Mesenchymal stem cell (in vitro differentiated cells and primary cell): ENCODE measurements around the gene BARHL2.

Experiments
- DNase-seq: peaks from one replicate; pipeline ENCODE4 v3.0.0-alpha.2; 2013
- H2AFZ ChIP-seq: one replicate; pipeline ENCODE4 v1.6.1; 2013; ENCODE audit warnings: low read depth, mild to moderate bottlenecking, control low read depth, inconsistent platforms, low read length, moderate library complexity
- H2AK5ac ChIP-seq: 2 replicates; pipeline ENCODE4 v1.6.1; 2013; ENCODE audit warnings: low read length, moderate library complexity, mild to moderate bottlenecking, inconsistent platforms; ENCODE audit not compliant: severe bottlenecking
- H2BK120ac ChIP-seq: one replicate; pipeline ENCODE4 v1.6.1; 2013; ENCODE audit warnings: low read depth, mild to moderate bottlenecking, inconsistent platforms, low read length, moderate library complexity
- H2BK12ac ChIP-seq, 2 experiments: one replicate each; pipeline ENCODE4 v1.6.1; 2013; ENCODE audit warnings: inconsistent platforms in 2 of 2, low read length in 2 of 2, mild to moderate bottlenecking in 2 of 2, moderate library complexity in 2 of 2, control low read depth in 1 of 2
- H2BK15ac ChIP-seq: one replicate; pipeline ENCODE4 v1.6.1; 2013; ENCODE audit warnings: mild to moderate bottlenecking, low read depth, inconsistent platforms; ENCODE audit not compliant: poor library complexity, severe bottlenecking
- H2BK5ac ChIP-seq: 2 replicates; pipeline ENCODE4 v1.6.1; 2013; ENCODE audit warnings: low read depth, mild to moderate bottlenecking, low read length, control low read depth, inconsistent platforms; ENCODE audit not compliant: poor library complexity, severe bottlenecking
- H3K14ac ChIP-seq, 2 experiments: one replicate each; pipeline ENCODE4 v1.6.1; 2013; ENCODE audit warnings: inconsistent platforms in 2 of 2, low read length in 2 of 2, control low read depth in 1 of 2, mild to moderate bottlenecking in 1 of 2, moderate library complexity in 1 of 2
- H3K18ac ChIP-seq, 2 experiments: one replicate each; pipeline ENCODE4 v1.6.1; 2013; ENCODE audit warnings: inconsistent platforms in 2 of 2, low read length in 2 of 2, control low read depth in 1 of 2, low read depth in 1 of 2, mild to moderate bottlenecking in 1 of 2
- H3K23ac ChIP-seq, 2 experiments: one replicate each; pipeline ENCODE4 v1.6.1; 2013; ENCODE audit warnings: inconsistent platforms in 2 of 2, low read length in 2 of 2, mild to moderate bottlenecking in 2 of 2, moderate library complexity in 2 of 2, control low read depth in 1 of 2
- H3K27ac ChIP-seq: 2 replicates; pipeline ENCODE4 v1.5.1; 2013; ENCODE audit warnings: mild to moderate bottlenecking, moderate library complexity, low read length, control low read depth, inconsistent platforms; ENCODE audit not compliant: poor library complexity, severe bottlenecking
- H3K27me3 ChIP-seq, 2 experiments: 2 replicates each; pipeline versions ENCODE4 v1.6.1 to v1.7.0; 2013; ENCODE audit warnings: low read length in 2 of 2, mild to moderate bottlenecking in 2 of 2, moderate library complexity in 2 of 2, control low read depth in 1 of 2, inconsistent platforms in 1 of 2; ENCODE audit not compliant: control insufficient read depth in 1 of 2, insufficient read depth in 1 of 2
- H3K36me3 ChIP-seq, 2 experiments: 2 replicates each; pipeline versions ENCODE4 v1.6.1 to v1.7.0; 2013; ENCODE audit warnings: low read length in 2 of 2, control low read depth in 1 of 2, inconsistent platforms in 1 of 2, low read depth in 1 of 2, mild to moderate bottlenecking in 1 of 2; ENCODE audit not compliant: insufficient read depth in 2 of 2, control insufficient read depth in 1 of 2
- H3K4ac ChIP-seq, 2 experiments: one replicate each; pipeline ENCODE4 v1.6.1; 2013; ENCODE audit warnings: inconsistent platforms in 2 of 2, low read length in 2 of 2, mild to moderate bottlenecking in 2 of 2, moderate library complexity in 2 of 2, control low read depth in 1 of 2, low read depth in 1 of 2
- H3K4me1 ChIP-seq: 2 replicates; pipeline ENCODE4 v1.6.1; 2013; ENCODE audit warnings: low read depth, low read length, control low read depth; ENCODE audit not compliant: control insufficient read depth, insufficient read depth
- H3K4me2 ChIP-seq: 2 replicates; pipeline ENCODE4 v1.6.1; 2013; ENCODE audit warnings: low read length, mild to moderate bottlenecking, inconsistent platforms; ENCODE audit not compliant: poor library complexity, severe bottlenecking
- H3K4me3 ChIP-seq, 2 experiments: 2 replicates each; pipeline versions ENCODE4 v1.5.1 to v1.7.0; 2013; ENCODE audit warnings: low read length in 2 of 2, mild to moderate bottlenecking in 2 of 2, control low read depth in 1 of 2, low read depth in 1 of 2; ENCODE audit not compliant: insufficient read depth in 1 of 2
- H3K79me1 ChIP-seq: replicated peaks from 2 replicates; pipeline ENCODE4 v1.6.1; 2013; ENCODE audit warnings: mild to moderate bottlenecking, control low read depth, low read length, inconsistent platforms; ENCODE audit not compliant: poor library complexity, severe bottlenecking
- H3K9ac ChIP-seq: 2 replicates; pipeline ENCODE4 v1.7.0; 2013; ENCODE audit warnings: mild to moderate bottlenecking, low read length, moderate library complexity
- H3K9me3 ChIP-seq: 2 replicates; pipeline ENCODE4 v1.7.0; 2013; ENCODE audit warnings: mild to moderate bottlenecking, low read length; ENCODE audit not compliant: control insufficient read depth
- H4K8ac ChIP-seq: one replicate; pipeline ENCODE4 v1.6.1; 2013; ENCODE audit warnings: inconsistent platforms, mild to moderate bottlenecking, low read length, moderate library complexity
- H4K91ac ChIP-seq: one replicate; pipeline ENCODE4 v1.6.1; 2013; ENCODE audit warnings: mild to moderate bottlenecking, low read length, inconsistent platforms
- WGBS: methylation state at CpG from one replicate; pipeline ENCODE4 v1.1.7; 2013; ENCODE audit warnings: mixed read lengths; 5-methylcytosine and 5-hydroxymethylcytosine counted together

BARHL2 gene

DNA sequence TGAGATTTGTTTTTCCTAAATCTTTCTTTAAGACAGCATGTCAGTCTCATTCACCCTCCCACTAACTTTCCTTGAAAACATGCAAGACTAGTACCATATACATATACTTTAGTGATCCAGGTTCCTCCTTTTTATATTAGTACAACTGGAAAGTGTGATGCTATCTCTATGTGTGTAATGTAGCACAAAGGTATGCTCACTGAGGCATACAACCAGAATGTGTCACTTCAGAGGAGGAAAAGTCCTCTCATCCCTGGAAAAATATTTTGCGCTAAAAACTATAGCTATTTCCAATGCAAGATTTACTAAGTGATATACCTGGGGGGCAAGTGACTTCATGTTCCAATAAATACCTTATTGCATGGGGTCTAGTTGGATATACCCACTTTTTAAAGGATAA, 45.9 kb downstream of the BARHL2 start:
- Histone ChIP-seq H3K23ac (no peak overlapping the region), H3K79me1 (no peaks in the 10 kb centered on the region), H4K8ac (no peak overlapping the region), H3K4me3 (no peak overlapping the region), H3K4ac (no peak overlapping the region), H4K91ac (no peak overlapping the region), H2AFZ (no peak overlapping the region), H2AK5ac (no peak overlapping the region), H2BK120ac (no peak overlapping the region), H2BK12ac (no peak overlapping the region), H3K27ac (no peak overlapping the region), H3K36me3 (no peaks in the 10 kb centered on the region), H2BK15ac (no peak overlapping the region), H3K14ac (no peak overlapping the region), H3K9me3 (peaks cover 27% of the 10 kb centered on the region), H3K27me3 (peaks cover 0 to 3% of the 10 kb centered on the region in 2 experiments), H3K4me2 (no peak overlapping the region), H2BK5ac (no peak overlapping the region), H3K9ac (no peak overlapping the region), H3K18ac (no peak overlapping the region), H3K4me1 (no peaks in the 10 kb centered on the region)
- DNase-seq = no peak
- no CpG with 5 or more reads among the region's 1 CpG for WGBS
